Measurements from ENCODE around the gene ULK2.

GRCh38 chr17:19723964-19724363, 143.8 kb downstream of the ULK2 start:
- TF ChIP-seq ZNF121 (tag by site-specific recombination; IDR thresholded peaks at IDR 0.05) (no peak), CTCF (tag by site-specific recombination; IDR thresholded peaks at IDR 0.05) (no peak), ZNF138 (tag by site-specific recombination; IDR thresholded peaks at IDR 0.05; ENCODE audit: borderline replicate concordance) (no peak), ZBTB26 (tag by site-specific recombination; optimal IDR thresholded peaks at IDR 0.05) (no peak), YY1 (tag by site-specific recombination; IDR thresholded peaks at IDR 0.05) (no peak), ZNF274 (IDR thresholded peaks at IDR 0.05; ENCODE audit: low read length) (no peak), ZNF274 (tag by site-specific recombination; IDR thresholded peaks at IDR 0.05; ENCODE audit: borderline replicate concordance) (no peak), ZNF350 (tag by site-specific recombination; IDR thresholded peaks at IDR 0.05) (no peak), ZNF157 (tag by site-specific recombination; IDR thresholded peaks at IDR 0.05) (no peak), ZBTB1 (tag by site-specific recombination; IDR thresholded peaks at IDR 0.05) (no peak), ZNF133 (tag by site-specific recombination; IDR thresholded peaks at IDR 0.05) (no peak), TSHZ1 (tag by site-specific recombination; IDR thresholded peaks at IDR 0.05; ENCODE audit: borderline replicate concordance) (no peak), ZSCAN16 (tag by site-specific recombination; IDR thresholded peaks at IDR 0.05) (no peak), SP7 (tag by site-specific recombination; IDR thresholded peaks at IDR 0.05) (no peak)
